Natural killer cell (primary cell): ENCODE measurements around the gene PDE6A. TPM values are rescaled to one million over a fixed set of nuclear protein-coding genes. Genes with fewer than 3 reads are reported as not detected.

ENCODE experiments used
- ATAC-seq, 3 donors: fragments of 150-1000 bp in 2 of 3; fragments of 200-7000 bp in 1 of 3; cut with Tn5 transposase; 1 replicate in 1 of 3; 2 replicates in 2 of 3; pipeline ENCODE4 v1.10.0; 2021; ENCODE audit warnings: mild to moderate bottlenecking in 2 of 3, moderate library complexity in 2 of 3
- DNase-seq, 2 donors: peaks; one replicate each; pipeline versions ENCODE4 v3.0.0 to v3.0.0-alpha.2; 2013 to 2021; ENCODE audit warnings: mixed read lengths in 1 of 2
- H3K27ac ChIP-seq: one replicate; pipeline ENCODE4 v1.5.1; 2013; ENCODE audit warnings: mild to moderate bottlenecking, low read length
- H3K27me3 ChIP-seq: one replicate; pipeline ENCODE4 v1.6.1; 2013; ENCODE audit warnings: low read length; ENCODE audit not compliant: control insufficient read depth, insufficient read depth
- H3K36me3 ChIP-seq: one replicate; pipeline ENCODE4 v1.6.1; 2013; ENCODE audit warnings: low read length; ENCODE audit not compliant: control insufficient read depth, insufficient read depth
- H3K4me1 ChIP-seq: one replicate; pipeline ENCODE4 v1.6.1; 2013; ENCODE audit warnings: low read length; ENCODE audit not compliant: control insufficient read depth, insufficient read depth
- H3K4me3 ChIP-seq: one replicate; pipeline ENCODE4 v1.5.1; 2013; ENCODE audit warnings: low read length
- H3K9me3 ChIP-seq: one replicate; pipeline ENCODE4 v1.6.1; 2013; ENCODE audit warnings: low read length; ENCODE audit not compliant: control insufficient read depth, insufficient read depth
- H3K27ac Mint-ChIP-seq, 2 donors: one replicate each; pipeline ENCODE4 v1.8.0; 2022; ENCODE audit warnings: mild to moderate bottlenecking in 2 of 2, mixed read lengths in 2 of 2, moderate library complexity in 1 of 2
- H3K27me3 Mint-ChIP-seq, 2 donors: one replicate each; pipeline ENCODE4 v1.8.0; 2022; ENCODE audit warnings: low read depth in 2 of 2, mixed read lengths in 2 of 2
- H3K36me3 Mint-ChIP-seq: one replicate; pipeline ENCODE4 v1.8.0; 2022; ENCODE audit warnings: mixed read lengths
- H3K4me1 Mint-ChIP-seq, 2 donors: one replicate each; pipeline ENCODE4 v1.8.0; 2022; ENCODE audit warnings: mixed read lengths in 2 of 2
- H3K4me3 Mint-ChIP-seq: one replicate; pipeline ENCODE4 v1.8.0; 2022; ENCODE audit warnings: mild to moderate bottlenecking, moderate library complexity, mixed read lengths
- H3K9me3 Mint-ChIP-seq, 2 donors: one replicate each; pipeline ENCODE4 v1.8.0; 2022; ENCODE audit warnings: mixed read lengths in 2 of 2
- CTCF ChIP-seq: fragments of 200-600 bp; IDR thresholded peaks from one replicate; pipeline ENCODE4 v1.8.0; 2022; ENCODE audit warnings: antibody characterized with exemption
- WGBS: methylation state at CpG from one replicate; pipeline ENCODE4 v1.1.7; 2013; ENCODE audit warnings: missing lambda C conversion rate; ENCODE audit not compliant: insufficient coverage; 5-methylcytosine and 5-hydroxymethylcytosine counted together
- intact Hi-C: fragments of 100-400 bp; cut with micrococcal nuclease; formaldehyde crosslinking; loops from one replicate; pipeline ENCODE4 v1.14.2; 2022
- total RNA-seq, 4 donors: library from RNA; stranded (reverse); fragments of 120-200 nt in 1 of 4; gene quantifications; one replicate each; pipeline versions ENCODE4 v1.2.3 to v1.2.4, GENCODE V29; 2013 to 2022

PDE6A gene
- total RNA-seq, 3 donors from 2014 or later (not counting 1 experiment from before 2014, with no cell fraction given): not detected

DNA sequence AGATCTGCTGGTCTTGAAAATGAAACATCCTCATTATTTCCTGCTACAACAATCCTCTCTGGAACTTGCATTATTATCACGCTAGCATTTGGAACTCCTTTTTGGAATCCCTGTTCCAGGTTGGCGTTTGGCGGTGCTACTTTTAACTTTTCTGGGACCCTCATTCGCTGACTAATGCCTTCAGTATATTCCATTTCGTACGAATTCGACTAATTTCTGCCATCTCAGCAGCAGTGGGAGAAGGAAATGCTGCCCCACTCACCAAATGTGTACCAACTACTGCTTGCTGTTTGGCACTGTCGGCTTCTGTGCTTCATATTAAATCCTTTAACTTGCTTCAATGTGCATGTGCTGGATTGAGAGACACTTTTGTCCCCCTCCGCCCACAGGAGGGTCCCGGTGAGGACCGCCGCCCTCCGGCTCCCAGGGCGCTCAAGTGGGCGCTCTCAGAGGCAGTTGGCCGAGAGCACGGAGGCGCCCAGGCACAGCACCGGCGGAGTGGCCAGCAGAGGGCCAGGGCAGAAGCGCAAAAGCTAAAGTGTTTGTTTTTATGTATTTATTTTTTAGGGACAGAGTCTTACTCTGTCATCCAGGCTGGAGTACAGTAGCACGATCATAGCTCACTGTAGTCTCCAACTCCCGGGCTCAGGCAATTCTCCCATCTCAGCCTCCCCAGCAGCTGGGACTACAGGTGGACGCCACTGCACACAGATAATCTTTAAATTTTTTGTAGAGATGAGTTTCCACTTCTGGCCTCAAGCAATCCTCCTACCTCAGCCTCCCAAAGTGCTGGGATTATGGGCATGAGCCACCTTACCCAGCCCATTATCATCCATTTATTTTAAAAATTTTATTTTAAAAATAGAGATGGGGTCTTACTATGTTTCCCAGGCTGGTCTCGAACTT lies 11.9 kb downstream of the PDE6A start:
- Histone ChIP-seq H3K27me3 (no peaks in the 10 kb centered on the region), H3K4me3 (no peak overlapping the region), H3K9me3 (no peaks in the 10 kb centered on the region), H3K36me3 (no peaks in the 10 kb centered on the region), H3K27ac (no peak overlapping the region), H3K4me1 (no peaks in the 10 kb centered on the region)
- ATAC-seq (peak in 1 of 3 donors; percentile 32), DNase-seq (no peak)
- H3K4me3 Mint-ChIP-seq: no peak overlapping the region
- no peak overlapping the region for H3K27ac Mint-ChIP-seq
- H3K4me1 Mint-ChIP-seq: no peaks in the 10 kb centered on the region
- 71% methylated on average over 24 of the region's 25 CpGs for WGBS
- no peaks in the 10 kb centered on the region for H3K36me3 Mint-ChIP-seq
- TF ChIP-seq CTCF: no peak
- peaks cover 25 to 44% of the 10 kb centered on the region in 2 donors for H3K27me3 Mint-ChIP-seq
- H3K9me3 Mint-ChIP-seq: no peaks in the 10 kb centered on the region
- intact Hi-C loops: no loop called here

DNA sequence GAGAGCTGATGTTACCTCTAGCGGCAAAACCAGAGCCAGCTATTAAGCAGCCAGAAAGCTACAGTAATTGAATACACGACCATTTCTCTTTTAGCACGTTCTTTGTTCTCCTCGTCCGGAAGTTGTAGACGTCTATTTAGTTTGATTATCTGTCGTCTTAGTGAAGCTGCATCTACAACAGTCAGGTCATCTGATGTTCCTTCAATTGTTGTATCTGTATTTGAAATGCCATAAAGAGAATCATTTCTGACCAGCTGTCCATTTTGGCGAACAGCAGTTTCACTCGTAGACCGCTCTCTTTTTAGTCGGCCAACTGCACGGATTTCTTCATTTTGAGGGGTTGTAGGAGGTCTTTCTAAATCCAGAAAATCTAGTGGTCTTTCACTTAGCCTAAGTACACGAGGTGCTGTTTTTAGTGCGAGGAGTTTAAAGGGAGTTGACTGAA lies 12.6 kb downstream of the PDE6A start:
- H3K36me3 ChIP-seq: no peaks in the 10 kb centered on the region
- Mint-ChIP-seq H3K36me3 (no peaks in the 10 kb centered on the region), H3K4me3 (no peak overlapping the region), H3K4me1 (no peaks in the 10 kb centered on the region), H3K9me3 (no peaks in the 10 kb centered on the region), H3K27me3 (peaks cover 23 to 44% of the 10 kb centered on the region in 2 donors), H3K27ac (no peak overlapping the region)
- H3K27ac ChIP-seq: no peak overlapping the region
- no peak for ATAC-seq
- no peaks in the 10 kb centered on the region for H3K4me1 ChIP-seq
- no peak for DNase-seq
- no peaks in the 10 kb centered on the region for H3K9me3 ChIP-seq
- H3K4me3 ChIP-seq: no peak overlapping the region
- H3K27me3 ChIP-seq: no peaks in the 10 kb centered on the region
- no peak for TF ChIP-seq CTCF
- intact Hi-C loops: no loop called here
- WGBS: 93% methylated on average over 12 of the region's 14 CpGs

GRCh38 chr5:149930749-149931574 lies 13.6 kb downstream of the PDE6A start:
- H3K9me3 ChIP-seq: no peaks in the 10 kb centered on the region
- WGBS: 66% methylated on average over 6 of the region's 7 CpGs
- H3K4me3 Mint-ChIP-seq: no peak overlapping the region

More at GRCh38 chr5:149930749-149931574, 13.6 kb downstream of the PDE6A start:
- Mint-ChIP-seq H3K36me3 (no peaks in the 10 kb centered on the region), H3K9me3 (no peaks in the 10 kb centered on the region), H3K4me1 (no peaks in the 10 kb centered on the region), H3K27ac (no peak overlapping the region), H3K27me3 (peaks cover 19 to 44% of the 10 kb centered on the region in 2 donors)
- H3K4me1 ChIP-seq: no peaks in the 10 kb centered on the region
- ATAC-seq (no peak), DNase-seq (no peak)
- TF ChIP-seq CTCF: no peak
- no peaks in the 10 kb centered on the region for H3K36me3 ChIP-seq
- intact Hi-C loops: no loop called here
- H3K27me3 ChIP-seq: no peaks in the 10 kb centered on the region
- no peak overlapping the region for H3K27ac ChIP-seq
- no peak overlapping the region for H3K4me3 ChIP-seq
